GM23338 (cell line): ENCODE data around the gene ZNF516. TPM values are rescaled to one million over a fixed set of nuclear protein-coding genes. Genes with fewer than 3 reads are reported as not detected.

Experiments
- ATAC-seq: fragments of 200-7000 bp; cut with Tn5 transposase; 3 replicates; pipeline ENCODE4 v1.9.1; 2020
- DNase-seq: peaks from one replicate; pipeline ENCODE4 v3.0.0-alpha.2; 2015; ENCODE audit warnings: low spot score
- H2AFZ ChIP-seq: fragments of 200-600 bp; sonication (generic); 2 replicates; pipeline ENCODE4 v1.8.0; 2016; ENCODE audit warnings: antibody characterized with exemption, mild to moderate bottlenecking, moderate library complexity
- H3F3A ChIP-seq: fragments of 200-600 bp; sonication (generic); replicated peaks from 2 replicates; pipeline ENCODE4 v1.8.0; 2017; ENCODE audit warnings: antibody characterized with exemption, mixed run types, low read depth
- H3K27ac ChIP-seq: fragments of 200-600 bp; sonication (generic); 2 replicates; pipeline ENCODE4 v1.6.1; 2016; ENCODE audit warnings: low read depth
- H3K27me3 ChIP-seq: fragments of 200-600 bp; sonication (generic); 2 replicates; pipeline ENCODE4 v1.8.0; 2016; ENCODE audit warnings: mild to moderate bottlenecking, mixed run types, moderate library complexity; ENCODE audit not compliant: insufficient read depth
- H3K36me3 ChIP-seq: fragments of 200-600 bp; sonication (generic); 2 replicates; pipeline ENCODE4 v1.8.0; 2016; ENCODE audit warnings: mild to moderate bottlenecking; ENCODE audit not compliant: insufficient read depth
- H3K4me1 ChIP-seq: fragments of 200-600 bp; sonication (generic); 2 replicates; pipeline ENCODE4 v1.8.0; 2016; ENCODE audit warnings: mild to moderate bottlenecking, moderate library complexity; ENCODE audit not compliant: insufficient read depth
- H3K4me2 ChIP-seq: fragments of 200-600 bp; sonication (generic); 2 replicates; pipeline ENCODE4 v1.7.1; 2017; ENCODE audit warnings: mixed run types
- H3K4me3 ChIP-seq: fragments of 200-600 bp; sonication (generic); 2 replicates; pipeline ENCODE4 v1.6.1; 2016; ENCODE audit warnings: mixed run types
- H3K79me2 ChIP-seq: fragments of 200-600 bp; sonication (generic); replicated peaks from 2 replicates; pipeline ENCODE4 v1.8.0; 2017; ENCODE audit warnings: mild to moderate bottlenecking; ENCODE audit not compliant: insufficient read depth
- H3K9me2 ChIP-seq: fragments of 200-600 bp; sonication (generic); 2 replicates; pipeline ENCODE4 v1.8.0; 2017; ENCODE audit not compliant: insufficient read depth
- H4K20me1 ChIP-seq: fragments of 200-600 bp; sonication (generic); replicated peaks from 2 replicates; pipeline ENCODE4 v1.8.0; 2017; ENCODE audit warnings: mild to moderate bottlenecking; ENCODE audit not compliant: insufficient read depth
- H3K27ac Mint-ChIP-seq: 2 replicates; pipeline ENCODE4 v1.8.0; 2020; ENCODE audit warnings: inconsistent platforms, mild to moderate bottlenecking, moderate library complexity, mixed read lengths
- H3K27me3 Mint-ChIP-seq: 3 replicates; pipeline ENCODE4 v1.8.0; 2022; ENCODE audit warnings: low read depth, mild to moderate bottlenecking, moderate library complexity, mixed read lengths, inconsistent platforms; ENCODE audit not compliant: insufficient read depth, poor library complexity
- H3K36me3 Mint-ChIP-seq: 3 replicates; pipeline ENCODE4 v1.8.0; 2021; ENCODE audit warnings: low read depth, mild to moderate bottlenecking, inconsistent platforms, moderate library complexity, mixed read lengths
- H3K4me1 Mint-ChIP-seq: 3 replicates; pipeline ENCODE4 v1.8.0; 2020; ENCODE audit warnings: mild to moderate bottlenecking, inconsistent platforms, mixed read lengths
- H3K4me3 Mint-ChIP-seq: 3 replicates; pipeline ENCODE4 v1.8.0; 2021; ENCODE audit warnings: moderate library complexity, mild to moderate bottlenecking, inconsistent platforms, mixed read lengths
- H3K9me3 Mint-ChIP-seq: 3 replicates; pipeline ENCODE4 v1.8.0; 2020; ENCODE audit warnings: moderate library complexity, mild to moderate bottlenecking, inconsistent platforms, mixed read lengths
- CREB1 ChIP-seq: fragments of 250-450 bp; sonication (Bioruptor Pico); IDR thresholded peaks from 2 replicates; pipeline ENCODE4 v1.5.0; 2020; ENCODE audit warnings: low read depth, mild to moderate bottlenecking, moderate library complexity
- CTCF ChIP-seq, 2 experiments: fragments of 200-600 bp in 1 of 2; sonication (generic) in 1 of 2; conservative IDR thresholded peaks; 2 replicates each; pipeline versions ENCODE4 v1.5.1 to v1.6.1; 2016 to 2017; ENCODE audit warnings: antibody characterized with exemption in 2 of 2, low read depth in 2 of 2, mild to moderate bottlenecking in 2 of 2, moderate library complexity in 1 of 2
- ETS1 ChIP-seq: IDR thresholded peaks from 2 replicates; pipeline ENCODE4 v1.6.1; 2016; ENCODE audit warnings: antibody characterized with exemption
- EZH2 ChIP-seq: fragments of 200-600 bp; sonication (generic); IDR thresholded peaks from one replicate; pipeline ENCODE4 v1.8.0; 2017; ENCODE audit warnings: antibody characterized with exemption, mild to moderate bottlenecking, low read depth; ENCODE audit not compliant: unreplicated experiment
- EZH2phosphoT487 ChIP-seq: fragments of 200-600 bp; sonication (generic); IDR thresholded peaks from one replicate; pipeline ENCODE4 v1.8.1; 2018; ENCODE audit warnings: antibody characterized with exemption; ENCODE audit not compliant: unreplicated experiment
- JUNB ChIP-seq: IDR thresholded peaks from one replicate; pipeline ENCODE4 v1.6.1; 2016; ENCODE audit warnings: antibody characterized with exemption; ENCODE audit not compliant: unreplicated experiment
- NANOG ChIP-seq: IDR thresholded peaks from 2 replicates; pipeline ENCODE4 v1.6.1; 2016; ENCODE audit warnings: antibody characterized with exemption, borderline replicate concordance
- POLR2AphosphoS5 ChIP-seq: IDR thresholded peaks from 2 replicates; pipeline ENCODE4 v1.6.1; 2016; ENCODE audit warnings: antibody characterized with exemption, low read depth
- REST ChIP-seq: IDR thresholded peaks from one replicate; pipeline ENCODE4 v1.6.1; 2018; ENCODE audit warnings: antibody characterized with exemption; ENCODE audit not compliant: unreplicated experiment
- STAT1 ChIP-seq: IDR thresholded peaks from one replicate; pipeline ENCODE4 v1.6.1; 2016; ENCODE audit warnings: antibody characterized with exemption; ENCODE audit not compliant: unreplicated experiment
- ZNF114 ChIP-seq: fragments of 250-450 bp; sonication (Bioruptor Pico); IDR thresholded peaks from 2 replicates; pipeline ENCODE4 v1.5.0; 2020; ENCODE audit warnings: mild to moderate bottlenecking, moderate library complexity
- ZNF331 ChIP-seq: fragments of 250-450 bp; sonication (Bioruptor Pico); IDR thresholded peaks from 2 replicates; pipeline ENCODE4 v1.5.0; 2020; ENCODE audit warnings: low read depth, mild to moderate bottlenecking, moderate library complexity
- ZNF462 ChIP-seq: fragments of 250-450 bp; sonication (Bioruptor Pico); IDR thresholded peaks from 2 replicates; pipeline ENCODE4 v1.5.0; 2020; ENCODE audit warnings: mild to moderate bottlenecking, moderate library complexity
- polyA plus RNA-seq: library from polyadenylated mRNA; unstranded; fragments of >200 nt; fragmentation: Nextera tagmentation; extraction: Ambion mirVana; gene quantifications from 2 replicates; pipeline ENCODE4 v1.2.1, GENCODE V29; 2016
- total RNA-seq: library from RNA; depleted of rRNA; stranded (reverse); fragments of >200 nt; shearing (Covaris generic); gene quantifications from 2 replicates; pipeline ENCODE4 v1.2.3, GENCODE V29; 2014

Gene ZNF516
- total and polyA plus RNA-seq, 2 experiments from 2014 or later: 11.9 to 24.2 TPM

GRCh38 chr18:76432274-76432755 lies 62.7 kb downstream of the ZNF516 start:
- Mint-ChIP-seq H3K27ac (no peak overlapping the region), H3K9me3 (peaks cover 2% of the 10 kb centered on the region; the same call in 2 of the 3 replicates), H3K36me3 (peaks cover 4% of the 10 kb centered on the region; the same call in 2 of the 3 replicates), H3K4me3 (no peak overlapping the region), H3K4me1 (peaks cover 13% of the 10 kb centered on the region), H3K27me3 (peaks cover 10% of the 10 kb centered on the region)
- Histone ChIP-seq H3K27me3 (no peaks in the 10 kb centered on the region), H3K36me3 (no peaks in the 10 kb centered on the region), H4K20me1 (no peaks in the 10 kb centered on the region; the same call in none of the 2 replicates), H2AFZ (no peak overlapping the region), H3K27ac (no peak overlapping the region), H3K4me2 (no peak overlapping the region), H3K4me3 (no peak overlapping the region), H3K4me1 (no peaks in the 10 kb centered on the region), H3F3A (no peaks in the 10 kb centered on the region), H3K9me2 (no peaks in the 10 kb centered on the region), H3K79me2 (peaks cover 3% of the 10 kb centered on the region)
- TF ChIP-seq EZH2: no peak
- TF ChIP-seq STAT1: no peak
- no peak for TF ChIP-seq ZNF114 (CRISPR knock-in tag)
- TF ChIP-seq NANOG: no peak
- TF ChIP-seq EZH2phosphoT487: no peak
- no peak for TF ChIP-seq POLR2AphosphoS5
- TF ChIP-seq ZNF331 (CRISPR knock-in tag): no peak
- no peak for TF ChIP-seq ZNF462
- no peak for TF ChIP-seq CREB1 (CRISPR knock-in tag)
- no peak for TF ChIP-seq CTCF (conservative IDR thresholded peaks at IDR 0.05; ENCODE audit: low read depth in 2 of 2)
- no peak for TF ChIP-seq ETS1
- no peak for TF ChIP-seq REST
- TF ChIP-seq JUNB: no peak
- ATAC-seq (no peak), DNase-seq (no peak)
